HG02885 (cell line): ENCODE measurements around the gene USP3.
"Not testable (repeated sequence)": the region's sequence is repeated elsewhere in the genome, so short reads cannot be mapped to it uniquely, and the experiment has no call there.

Experiments used
- ATAC-seq: cut with Tn5 transposase; IDR thresholded peaks from one replicate; pipeline ENCODE4 v1.9.1; 2021; ENCODE audit warnings: mild to moderate bottlenecking; ENCODE audit not compliant: unreplicated experiment, poor library complexity

USP3 gene

GRCh38 chr15:63509056-63509954 lies 4.9 kb downstream of the USP3 start:
- no peak for ATAC-seq

DNA sequence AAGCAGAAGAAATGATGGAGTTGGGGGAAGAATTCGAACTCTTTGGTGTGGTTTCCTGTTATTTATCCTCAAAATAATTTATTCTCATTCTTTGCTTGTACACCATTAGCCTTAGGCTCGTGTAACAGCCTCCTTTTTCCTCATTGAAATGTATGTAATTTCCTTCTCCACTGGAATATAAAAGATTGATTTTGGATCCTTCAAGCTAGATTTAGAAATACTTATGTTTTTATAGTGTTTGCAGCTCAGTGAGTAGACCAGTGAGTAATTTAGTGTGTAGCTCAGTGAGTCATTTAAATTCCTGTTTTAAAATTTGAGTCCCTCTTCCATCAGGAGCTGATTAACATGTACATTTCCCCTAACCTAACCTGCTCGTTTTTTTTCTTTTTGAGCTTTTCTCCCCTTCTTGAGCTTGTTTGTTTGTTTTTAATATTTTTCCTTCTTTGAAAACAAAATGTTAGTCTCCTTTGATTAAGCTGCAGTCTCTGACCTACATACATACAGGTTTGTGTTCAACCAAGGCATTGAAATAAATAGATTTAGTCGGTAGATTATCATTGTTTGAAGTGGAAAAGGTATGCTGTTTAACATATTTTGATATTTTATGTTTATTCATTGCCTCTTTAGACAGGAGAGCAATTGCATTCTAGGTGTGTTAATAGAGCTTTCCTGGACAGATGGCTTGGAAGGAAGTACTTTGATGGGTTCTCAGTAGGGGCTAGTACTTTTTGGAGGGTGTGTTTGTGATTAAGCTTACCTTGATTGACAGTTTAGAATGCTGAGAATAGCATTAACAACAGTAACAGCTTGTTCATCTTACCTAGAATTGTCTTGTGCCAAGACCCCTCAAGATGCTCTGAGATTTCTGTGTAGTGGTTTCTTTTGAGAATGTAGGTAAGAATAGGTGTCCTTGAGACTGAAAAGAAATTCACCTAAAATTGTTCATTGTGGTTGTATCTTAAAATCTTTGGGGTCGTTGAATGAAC lies 5.9 kb downstream of the USP3 start:
- ATAC-seq, result no peak

DNA sequence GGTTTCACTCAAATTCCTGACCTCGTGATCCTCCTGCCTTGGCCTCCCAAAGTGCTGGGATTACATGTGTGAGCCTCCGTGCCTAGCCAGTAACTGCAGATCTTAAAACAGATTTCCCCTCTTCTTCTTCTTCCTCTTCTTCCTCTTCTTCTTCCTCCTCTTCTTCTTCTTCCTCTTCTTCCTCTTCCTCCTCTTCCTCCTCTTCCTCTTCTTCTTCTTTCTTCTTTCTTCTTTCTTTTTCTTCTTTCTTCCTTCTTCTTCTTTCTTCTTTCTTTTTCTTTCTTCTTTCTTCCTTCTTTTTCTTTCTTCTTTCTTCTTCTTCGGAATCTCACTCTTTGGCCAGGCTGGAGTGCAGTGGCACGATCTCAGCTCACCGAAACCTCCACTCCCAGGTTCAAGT lies 7.8 kb downstream of the USP3 start:
- ATAC-seq, result no peak

DNA sequence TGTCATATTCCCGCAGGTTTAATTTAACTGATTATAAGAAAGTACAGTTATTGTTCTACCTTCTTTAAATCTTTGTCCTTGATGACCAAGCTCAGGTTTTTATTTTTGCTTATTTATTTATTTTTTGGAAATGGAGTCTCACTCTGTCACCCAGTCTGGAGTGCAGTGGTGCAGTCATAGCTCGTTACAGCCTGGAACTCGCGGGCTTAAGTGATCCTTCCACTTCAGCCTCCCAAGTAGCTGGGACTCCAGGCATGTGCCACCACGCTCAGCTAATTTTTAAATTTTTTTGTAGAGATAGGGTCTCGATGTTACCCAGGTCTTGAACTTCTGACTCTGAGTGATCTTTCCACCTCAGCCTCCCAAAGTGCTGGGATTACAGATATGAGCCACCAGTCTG lies 8.9 kb downstream of the USP3 start:
- no peak for ATAC-seq

- ATAC-seq, result no peak
Measured at GRCh38 chr15:63513728-63514127, 9.3 kb downstream of the USP3 start.

- no peak for ATAC-seq
Measured at GRCh38 chr15:63514531-63514943, 10.1 kb downstream of the USP3 start.

DNA sequence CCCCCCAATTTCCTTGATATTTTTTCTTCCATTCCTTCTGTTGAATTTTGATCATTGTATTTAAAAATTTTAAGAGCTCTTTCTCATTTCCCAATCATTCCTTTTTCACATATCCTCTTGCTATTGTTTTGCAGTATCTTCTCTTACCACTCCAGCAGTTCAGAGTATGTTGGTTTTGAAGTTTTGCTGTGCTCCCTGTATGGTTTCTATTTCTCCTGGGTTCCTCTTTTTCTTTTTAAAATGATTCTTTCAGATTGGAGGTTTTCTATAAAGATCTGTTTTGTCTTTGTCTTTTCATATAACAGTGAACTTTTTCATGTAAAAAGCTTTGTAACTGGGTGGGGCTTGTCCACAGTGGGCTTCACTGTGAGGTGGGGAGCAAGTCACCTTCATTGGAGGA lies 12.8 kb downstream of the USP3 start:
- ATAC-seq, result no peak

DNA sequence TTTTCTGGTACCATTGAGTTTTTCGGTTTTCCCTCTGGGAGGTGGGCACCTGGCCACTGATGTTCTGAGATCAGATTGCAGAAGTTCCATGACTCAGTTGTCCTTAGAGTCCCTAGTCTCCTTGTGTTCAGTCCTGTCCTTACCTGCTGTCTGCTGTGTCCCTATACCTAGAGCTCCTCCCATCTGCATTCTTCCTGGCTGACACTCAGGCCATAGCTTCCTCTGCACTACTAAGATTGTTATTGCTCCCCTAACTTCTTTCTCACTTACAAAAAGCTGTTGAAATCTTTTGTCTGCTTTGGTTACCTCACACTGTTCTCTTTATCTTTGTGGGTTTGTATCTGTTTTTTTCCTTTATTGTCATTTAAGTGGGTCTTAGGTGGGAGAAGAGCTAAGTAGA lies 13.2 kb downstream of the USP3 start:
- no peak for ATAC-seq

DNA sequence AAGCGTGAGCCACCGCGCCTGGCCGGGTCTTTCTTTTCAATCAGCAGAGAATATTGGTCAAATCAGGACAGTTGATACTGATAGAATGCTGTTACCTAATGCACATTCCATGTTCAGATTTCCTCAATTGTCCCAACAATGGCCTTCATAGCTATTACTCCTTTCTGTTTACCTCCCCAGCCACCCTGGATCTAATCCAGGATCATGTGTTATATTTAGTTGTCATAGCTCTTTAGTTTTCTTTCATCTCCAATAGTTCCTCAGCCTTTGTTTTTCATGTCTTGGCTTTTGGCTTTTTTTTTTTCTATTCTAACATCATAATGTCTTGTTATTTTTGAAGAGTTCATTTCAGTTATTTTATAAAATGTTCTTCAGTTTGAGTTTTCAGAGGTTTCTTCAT lies 14.6 kb downstream of the USP3 start:
- no peak for ATAC-seq

DNA sequence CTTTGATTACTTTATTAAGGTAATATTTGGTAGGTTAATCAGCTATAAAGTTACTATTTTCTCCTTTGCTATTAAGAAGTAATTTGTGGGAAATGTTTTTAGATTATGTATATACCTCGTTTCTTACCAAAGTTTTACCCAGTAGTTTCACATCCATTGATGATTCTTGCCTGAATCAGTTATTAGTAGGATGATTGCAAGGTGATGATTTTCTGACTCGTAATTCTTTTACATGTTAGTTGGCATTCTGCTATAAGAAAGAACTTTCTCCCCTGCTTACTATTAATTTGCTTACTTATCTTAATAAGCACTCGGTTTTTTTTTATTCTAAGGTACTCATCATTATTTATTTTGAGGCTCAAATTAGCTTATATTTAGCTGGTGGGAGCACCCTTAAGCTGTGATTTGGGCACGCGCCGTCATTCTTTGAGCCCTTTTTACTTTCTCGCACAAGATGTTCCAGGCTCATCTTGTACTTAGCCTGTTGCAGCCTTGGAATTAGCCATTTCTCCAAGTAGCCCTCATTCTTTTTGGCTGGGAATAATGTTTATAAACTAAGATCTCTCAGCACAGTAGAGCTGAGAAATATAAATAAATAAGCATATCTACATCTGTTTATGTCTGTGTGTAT lies 15.3 kb downstream of the USP3 start:
- ATAC-seq, result no peak

GRCh38 chr15:63520462-63520861 lies 16.1 kb downstream of the USP3 start:
- not testable (repeated sequence) for ATAC-seq

DNA sequence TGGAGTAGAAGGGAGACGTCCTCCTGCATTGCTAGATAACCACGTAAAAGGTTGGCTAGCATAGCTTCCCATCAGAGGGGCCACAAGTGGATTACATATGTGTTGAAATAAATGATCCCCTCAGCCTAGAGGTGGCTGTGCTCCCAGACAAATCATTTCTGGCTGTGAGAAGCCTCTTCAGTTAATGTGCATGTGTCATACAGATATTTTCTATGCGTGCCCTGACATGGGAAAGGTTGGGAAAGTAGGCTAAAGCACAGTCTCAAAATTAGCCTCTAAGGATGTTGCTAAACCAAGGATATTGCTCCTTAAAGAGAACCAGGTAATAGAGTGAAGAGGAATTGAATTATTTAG lies 17.8 kb downstream of the USP3 start:
- ATAC-seq, result no peak

- no peak for ATAC-seq
Measured at GRCh38 chr15:63523306-63523990, 19.1 kb downstream of the USP3 start.

DNA sequence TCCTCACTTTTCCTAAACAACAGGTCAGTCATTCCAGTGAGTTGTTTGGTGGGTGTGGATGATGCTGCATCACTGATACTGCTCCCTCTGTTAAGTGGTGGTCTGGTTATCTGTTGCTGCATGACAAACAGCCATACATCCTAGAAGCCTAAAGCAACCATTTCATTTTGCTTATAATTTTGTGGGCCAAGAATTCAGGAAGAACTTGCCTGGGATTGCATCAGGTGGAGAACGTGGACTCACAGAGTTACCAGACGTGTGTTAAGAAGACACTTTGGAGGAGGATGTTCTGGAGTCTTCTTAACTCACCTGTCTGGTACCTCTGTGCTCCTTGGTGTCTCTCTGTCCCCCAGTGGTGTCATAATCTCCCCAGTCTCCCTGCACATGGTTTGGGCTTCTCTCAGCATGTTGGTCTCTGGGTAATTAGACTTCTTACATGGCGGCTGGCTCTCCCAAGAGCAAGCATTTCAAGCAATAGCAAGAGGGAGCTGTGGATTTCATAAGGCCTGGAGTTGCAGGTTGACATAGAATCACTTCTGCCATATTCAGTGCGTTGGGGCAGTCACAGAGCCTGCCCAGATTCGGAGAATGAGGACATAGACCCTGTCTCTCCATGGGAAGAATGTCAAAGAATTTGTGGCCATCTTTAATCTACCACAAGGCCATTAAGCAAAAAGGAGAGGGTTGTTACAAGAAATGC lies 20.1 kb downstream of the USP3 start:
- ATAC-seq, result no peak

- no peak for ATAC-seq
Measured at GRCh38 chr15:63526401-63526800, 22.0 kb downstream of the USP3 start.

GRCh38 chr15:63528138-63528659 lies 23.8 kb downstream of the USP3 start:
- no peak for ATAC-seq

DNA sequence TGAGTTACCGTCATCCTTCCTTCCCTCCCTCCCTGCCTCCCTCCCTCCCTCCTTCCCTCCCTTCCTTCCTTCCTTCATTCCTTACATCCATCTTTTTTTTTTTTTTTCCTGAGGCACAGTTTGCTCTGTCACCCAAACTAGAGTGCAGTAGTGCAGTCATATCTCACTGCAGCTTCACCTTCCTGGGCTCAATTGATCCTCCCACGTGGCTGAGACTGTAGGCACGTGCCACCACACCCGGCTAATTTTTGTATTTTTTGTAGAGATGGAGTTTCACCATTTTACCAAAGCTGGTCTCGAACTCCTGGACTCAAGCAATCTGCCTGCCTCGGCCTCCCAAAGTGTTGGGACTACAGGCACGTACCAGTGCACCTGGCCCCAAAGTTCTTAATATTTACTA lies 25.8 kb downstream of the USP3 start:
- no peak for ATAC-seq

GRCh38 chr15:63530752-63531299 lies 26.4 kb downstream of the USP3 start:
- no peak for ATAC-seq

DNA sequence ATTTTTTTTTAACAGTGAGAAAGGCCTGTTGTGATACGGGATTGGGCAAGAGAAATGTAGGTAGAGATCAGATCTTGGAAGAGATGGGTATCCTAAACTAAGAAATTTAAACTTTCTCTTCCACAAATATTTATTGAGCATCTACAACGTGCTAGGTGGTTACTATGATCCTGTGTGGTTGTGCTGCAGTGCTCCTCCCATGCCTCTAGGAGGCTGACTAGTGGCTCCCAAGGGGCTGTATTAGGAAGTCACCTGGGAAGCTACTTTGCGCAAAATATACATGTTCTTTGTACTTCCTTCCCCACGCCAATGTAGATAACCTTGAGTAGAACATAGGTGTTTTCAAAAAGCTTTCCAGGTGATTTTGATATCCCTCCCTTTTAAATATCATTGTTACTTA lies 27.2 kb downstream of the USP3 start:
- no peak for ATAC-seq
